Liver (tissue), 9 donors: ENCODE results near the gene CRK. TPM values are rescaled to one million over a fixed set of nuclear protein-coding genes. Genes with fewer than 3 reads are reported as not detected.

ENCODE experiments used
- DNase-seq: peaks from one replicate; pipeline ENCODE4 v3.0.0-alpha.2; 2017; ENCODE audit warnings: low spot score
- H3K27ac ChIP-seq, 2 donors: one replicate each; pipeline ENCODE4 v1.7.0; 2013; ENCODE audit warnings: inconsistent platforms in 2 of 2, low read length in 2 of 2, control low read depth in 1 of 2, low read depth in 1 of 2, mild to moderate bottlenecking in 1 of 2
- H3K27me3 ChIP-seq, 4 donors: one replicate each; pipeline versions ENCODE4 v1.6.1 to v1.7.0; 2013; ENCODE audit warnings: low read length in 3 of 4, inconsistent platforms in 1 of 4, mild to moderate bottlenecking in 1 of 4, moderate library complexity in 1 of 4; ENCODE audit not compliant: control insufficient read depth in 4 of 4, insufficient read depth in 4 of 4
- H3K36me3 ChIP-seq, 4 donors: one replicate each; pipeline versions ENCODE4 v1.6.1 to v1.7.0; 2013; ENCODE audit warnings: low read length in 3 of 4, mild to moderate bottlenecking in 3 of 4, low read depth in 1 of 4, moderate library complexity in 1 of 4; ENCODE audit not compliant: control insufficient read depth in 4 of 4, insufficient read depth in 3 of 4
- H3K4me1 ChIP-seq, 4 donors: one replicate each; pipeline versions ENCODE4 v1.6.1 to v1.7.0; 2013; ENCODE audit warnings: low read length in 3 of 4, mild to moderate bottlenecking in 3 of 4, moderate library complexity in 1 of 4; ENCODE audit not compliant: control insufficient read depth in 4 of 4, insufficient read depth in 4 of 4
- H3K4me3 ChIP-seq, 3 donors: one replicate each; pipeline versions ENCODE4 v1.6.1 to v1.7.0; 2013; ENCODE audit warnings: low read length in 3 of 3, control low read depth in 1 of 3, low read depth in 1 of 3, mild to moderate bottlenecking in 1 of 3
- H3K9ac ChIP-seq, 2 donors: one replicate each; pipeline ENCODE4 v1.7.0; 2013; ENCODE audit warnings: low read length in 2 of 2, mild to moderate bottlenecking in 2 of 2, moderate library complexity in 2 of 2, control low read depth in 1 of 2, low read depth in 1 of 2
- H3K9me3 ChIP-seq, 4 donors: one replicate each; pipeline versions ENCODE4 v1.6.1 to v1.7.0; 2013; ENCODE audit warnings: low read length in 3 of 4; ENCODE audit not compliant: control insufficient read depth in 4 of 4
- CTCF ChIP-seq: fragments of 150-350 bp; IDR thresholded peaks from 2 replicates; pipeline ENCODE4 v1.5.1; 2017; ENCODE audit warnings: improper control_type of control experiment, low read depth, low read length; ENCODE audit not compliant: missing input control
- EGR1 ChIP-seq, 2 donors: IDR thresholded peaks; 2 replicates each; pipeline ENCODE4 v1.6.1; 2016 to 2018; ENCODE audit warnings: antibody characterized with exemption in 2 of 2, low read depth in 2 of 2
- FOXA1 ChIP-seq: IDR thresholded peaks from 2 replicates; pipeline ENCODE4 v1.6.1; 2016; ENCODE audit warnings: antibody characterized with exemption
- FOXA2 ChIP-seq: IDR thresholded peaks from 2 replicates; pipeline ENCODE4 v1.6.1; 2016; ENCODE audit warnings: antibody characterized with exemption
- HNF4G ChIP-seq: IDR thresholded peaks from 2 replicates; pipeline ENCODE4 v1.6.1; 2016; ENCODE audit warnings: antibody characterized with exemption
- JUND ChIP-seq, 2 donors: IDR thresholded peaks; 2 replicates each; pipeline ENCODE4 v1.6.1; 2016; ENCODE audit warnings: antibody characterized with exemption in 2 of 2
- NR2F2 ChIP-seq: IDR thresholded peaks from 2 replicates; pipeline ENCODE4 v1.6.1; 2016; ENCODE audit warnings: antibody characterized with exemption
- RAD21 ChIP-seq, 2 donors: IDR thresholded peaks; 2 replicates each; pipeline ENCODE4 v1.6.1; 2016; ENCODE audit warnings: antibody characterized with exemption in 2 of 2, mild to moderate bottlenecking in 2 of 2
- RXRA ChIP-seq, 2 donors: IDR thresholded peaks; 2 replicates each; pipeline ENCODE4 v1.6.1; 2017 to 2018; ENCODE audit warnings: antibody characterized with exemption in 2 of 2, mild to moderate bottlenecking in 1 of 2
- SP1 ChIP-seq: IDR thresholded peaks from 2 replicates; pipeline ENCODE4 v1.6.1; 2018; ENCODE audit warnings: antibody characterized with exemption, mild to moderate bottlenecking
- TAF1 ChIP-seq: conservative IDR thresholded peaks from 2 replicates; pipeline ENCODE4 v1.6.1; 2016; ENCODE audit warnings: antibody characterized with exemption, mild to moderate bottlenecking
- ZBTB33 ChIP-seq: IDR thresholded peaks from 2 replicates; pipeline ENCODE4 v1.6.1; 2016; ENCODE audit warnings: antibody characterized with exemption
- WGBS: extraction: QIAGEN DNeasy Blood & Tissue Kit; methylation state at CpG from one replicate; pipeline ENCODE4 v1.1.7; 2013; 5-methylcytosine and 5-hydroxymethylcytosine counted together
- polyA plus RNA-seq, 2 donors: library from polyadenylated mRNA; stranded (reverse) in 1 of 2; unstranded in 1 of 2; fragments of 200-250 nt in 1 of 2; fragments of >200 nt in 1 of 2; fragmentation: Nextera tagmentation in 1 of 2; extraction: Ambion mirVana in 1 of 2; gene quantifications; one replicate each; pipeline versions ENCODE4 v1.2.1 to v1.2.3, GENCODE V29; 2013 to 2015
- total RNA-seq, 2 donors: library from RNA; depleted of rRNA; stranded (reverse); fragments of >200 nt; gene quantifications; one replicate each; pipeline ENCODE4 v1.2.3, GENCODE V29; 2014
- donor health status: healthy.
- donor health status: healthy.
- donor health status: healthy.
- donor health status: healthy.
- donor health status: healthy.

The CRK gene
- total and polyA plus RNA-seq, 4 donors, result 29.5 to 69.9 (median 34.8) TPM

GRCh38 chr17:1373707-1374237 lies 82.3 kb downstream of the CRK start:
- Histone ChIP-seq H3K4me1 (peaks cover 9 to 43% (median 38%) of the 10 kb centered on the region in 4 donors), H3K9ac (no peak overlapping the region), H3K9me3 (no peaks in the 10 kb centered on the region), H3K27me3 (no peaks in the 10 kb centered on the region), H3K4me3 (no peak overlapping the region), H3K36me3 (peaks cover 0 to 4% (median 0%) of the 10 kb centered on the region in 4 donors), H3K27ac (no peak overlapping the region)
- TF ChIP-seq TAF1 (no peak), FOXA2 (no peak), CTCF (no peak), RAD21 (IDR thresholded peaks at IDR 0.05) (no peak), HNF4G (no peak), ZBTB33 (no peak), RXRA (IDR thresholded peaks at IDR 0.05) (no peak), NR2F2 (no peak), JUND (IDR thresholded peaks at IDR 0.05) (no peak), FOXA1 (no peak)
- 56% methylated on average over 9 of the region's 9 CpGs for WGBS
- no peak for DNase-seq

GRCh38 chr17:1372618-1373017 lies 83.4 kb downstream of the CRK start:
- TF ChIP-seq SP1 (no peak), TAF1 (no peak)
- WGBS, result 91% methylated on average over 7 of the region's 7 CpGs

GRCh38 chr17:1371893-1372590 lies 84.0 kb downstream of the CRK start:
- H3K27ac ChIP-seq, result no peak overlapping the region
- H3K27me3 ChIP-seq, result no peaks in the 10 kb centered on the region
- no peak for DNase-seq
- H3K9ac ChIP-seq, result no peak overlapping the region
- no peaks in the 10 kb centered on the region for H3K9me3 ChIP-seq
- TF ChIP-seq EGR1 (IDR thresholded peaks at IDR 0.05; ENCODE audit: low read depth in 2 of 2), result no peak
- no peak for TF ChIP-seq NR2F2
- no peak for TF ChIP-seq ZBTB33
- peaks cover 0 to 4% (median 1%) of the 10 kb centered on the region in 4 donors for H3K36me3 ChIP-seq
- H3K4me1 ChIP-seq, result peaks cover 8 to 33% (median 29%) of the 10 kb centered on the region in 4 donors
- 93% methylated on average over 17 of the region's 17 CpGs for WGBS
- H3K4me3 ChIP-seq, result no peak overlapping the region

More at GRCh38 chr17:1372618-1373017, 83.4 kb downstream of the CRK start:
- Histone ChIP-seq H3K27ac (no peak overlapping the region), H3K9ac (no peak overlapping the region), H3K4me1 (peaks cover 10 to 38% (median 33%) of the 10 kb centered on the region in 4 donors), H3K4me3 (no peak overlapping the region), H3K27me3 (no peaks in the 10 kb centered on the region), H3K9me3 (no peaks in the 10 kb centered on the region), H3K36me3 (peaks cover 0 to 4% (median 1%) of the 10 kb centered on the region in 4 donors)
- DNase-seq, result no peak

Other genes starting within 250 kb of the CRK start
- not detected for gene BHLHA9, start 185.8 kb downstream of the CRK start, total RNA-seq
- gene BHLHA9, start 185.8 kb downstream of the CRK start, polyA plus RNA-seq, result under 1 TPM in 1 of 2 donors, not detected in 1; 0.08 TPM
- gene TRARG1, start 176.6 kb downstream of the CRK start, total RNA-seq, result not detected
- under 1 TPM in 1 of 2 donors, not detected in 1; 0.01 TPM for gene TRARG1, start 176.6 kb downstream of the CRK start, polyA plus RNA-seq
- 100 to 1,000 TPM; 173 to 288 TPM for gene YWHAE, start 56.0 kb downstream of the CRK start, total RNA-seq
- gene YWHAE, start 56.0 kb downstream of the CRK start, polyA plus RNA-seq, result 100 to 1,000 TPM; 177 to 226 TPM
- gene MYO1C, start 36.5 kb upstream of the CRK start, total RNA-seq, result 10 to 100 TPM; 20.3 to 61.7 TPM
- 10 to 100 TPM; 22.9 to 33.6 TPM for gene MYO1C, start 36.5 kb upstream of the CRK start, polyA plus RNA-seq
- 10 to 100 TPM; 19.2 to 47.1 TPM for gene INPP5K, start 60.4 kb upstream of the CRK start, total RNA-seq
- 10 to 100 TPM in 1 of 2 donors, 1 to 10 TPM in 1; 9.9 to 12.5 TPM for gene INPP5K, start 60.4 kb upstream of the CRK start, polyA plus RNA-seq
- gene PITPNA, start 106.6 kb upstream of the CRK start, total RNA-seq, result 10 to 100 TPM; 14.2 to 14.7 TPM
- 10 to 100 TPM in 1 of 2 donors, 1 to 10 TPM in 1; 7.4 to 21.3 TPM for gene PITPNA, start 106.6 kb upstream of the CRK start, polyA plus RNA-seq
- 1 to 10 TPM; 4.8 to 7.9 TPM for gene SLC43A2, start 172.6 kb upstream of the CRK start, total RNA-seq
- gene SLC43A2, start 172.6 kb upstream of the CRK start, polyA plus RNA-seq, result 1 to 10 TPM in 1 of 2 donors, under 1 TPM in 1; 0.63 to 4.7 TPM
- gene SCARF1, start 189.5 kb upstream of the CRK start, total RNA-seq, result 10 to 100 TPM; 10.9 to 11.9 TPM
- gene SCARF1, start 189.5 kb upstream of the CRK start, polyA plus RNA-seq, result 1 to 10 TPM; 1.3 to 5.9 TPM
- gene RILP, start 193.6 kb upstream of the CRK start, total RNA-seq, result 10 to 100 TPM; 26.5 to 47.4 TPM
- 10 to 100 TPM in 1 of 2 donors, 1 to 10 TPM in 1; 7.9 to 18.5 TPM for gene RILP, start 193.6 kb upstream of the CRK start, polyA plus RNA-seq
- 100 to 1,000 TPM; 103 to 110 TPM for gene PRPF8, start 228.6 kb upstream of the CRK start, total RNA-seq
- gene PRPF8, start 228.6 kb upstream of the CRK start, polyA plus RNA-seq, result 10 to 100 TPM; 50.2 to 61.1 TPM